GM18868 (cell line): ENCODE results near the gene MAL.

ENCODE experiments used
- ATAC-seq: cut with Tn5 transposase; IDR thresholded peaks from one replicate; pipeline ENCODE4 v1.9.1; 2021; ENCODE audit warnings: mild to moderate bottlenecking, moderate library complexity; ENCODE audit not compliant: unreplicated experiment

The MAL gene

DNA sequence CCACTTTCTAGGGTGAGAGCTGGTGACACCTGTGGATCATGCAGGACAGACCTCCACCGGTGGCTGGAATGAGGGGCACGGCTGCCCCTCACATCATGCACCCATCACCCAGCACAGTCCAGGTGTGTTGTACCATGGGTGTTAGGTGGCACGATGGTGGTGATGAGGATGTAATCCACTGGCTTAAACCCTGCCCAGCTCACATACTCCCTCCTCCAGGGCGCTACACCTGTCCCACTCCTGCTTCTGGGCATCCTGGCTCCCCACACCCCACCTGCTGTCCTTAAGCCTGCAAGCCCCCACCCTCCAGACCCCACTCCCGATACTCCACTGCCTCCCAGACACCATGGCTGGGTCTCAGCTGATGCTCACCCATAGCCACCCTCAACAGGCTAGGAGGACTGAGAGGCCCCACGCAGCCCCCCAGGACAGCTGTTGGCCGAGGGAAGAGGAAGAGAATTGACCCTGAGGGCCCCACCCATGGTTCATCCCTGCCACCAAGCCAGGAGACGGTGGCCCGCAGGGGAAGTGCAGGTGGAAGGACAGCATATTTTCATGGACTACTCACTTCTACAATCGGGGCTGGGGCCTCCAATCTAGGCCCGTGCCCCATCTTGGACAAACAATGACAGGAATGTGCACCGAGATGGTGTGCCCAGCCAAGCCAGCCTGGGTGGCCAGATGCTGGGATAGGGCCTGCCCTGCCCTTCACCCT is 34.3 kb downstream of the MAL start:
- ATAC-seq = no peak

DNA sequence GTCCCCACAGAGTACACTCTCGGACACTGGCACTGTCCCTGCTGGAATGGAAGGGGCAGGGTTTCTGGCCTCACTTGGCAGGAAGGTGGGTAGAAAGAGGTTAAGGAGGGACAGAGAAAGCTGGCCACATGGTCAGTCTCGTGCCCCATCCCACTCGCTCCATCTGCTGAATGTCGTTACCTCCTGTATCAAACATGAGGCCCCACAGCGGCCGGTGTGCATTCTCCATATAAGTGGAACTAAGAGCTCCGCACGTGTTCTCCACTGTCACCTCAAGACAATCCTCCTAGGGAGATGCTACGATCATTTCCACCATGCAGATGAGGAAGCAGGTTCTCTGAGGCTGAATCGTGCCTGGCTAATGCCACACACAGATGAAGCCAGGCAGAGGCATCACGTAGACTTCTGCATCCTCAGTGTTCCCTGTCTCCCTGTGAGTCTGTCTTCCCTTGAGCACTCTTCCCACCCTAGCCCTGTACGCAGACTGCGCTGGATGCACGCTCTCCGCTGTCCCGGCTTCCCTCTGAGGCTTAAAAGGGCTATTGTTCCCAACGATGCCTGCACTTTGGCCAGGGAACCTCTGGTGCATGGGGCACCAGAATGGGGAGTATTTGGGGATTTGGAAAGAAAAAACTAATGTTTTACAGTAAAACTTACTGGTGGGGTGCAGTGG is 35.1 kb downstream of the MAL start:
- no peak for ATAC-seq

DNA sequence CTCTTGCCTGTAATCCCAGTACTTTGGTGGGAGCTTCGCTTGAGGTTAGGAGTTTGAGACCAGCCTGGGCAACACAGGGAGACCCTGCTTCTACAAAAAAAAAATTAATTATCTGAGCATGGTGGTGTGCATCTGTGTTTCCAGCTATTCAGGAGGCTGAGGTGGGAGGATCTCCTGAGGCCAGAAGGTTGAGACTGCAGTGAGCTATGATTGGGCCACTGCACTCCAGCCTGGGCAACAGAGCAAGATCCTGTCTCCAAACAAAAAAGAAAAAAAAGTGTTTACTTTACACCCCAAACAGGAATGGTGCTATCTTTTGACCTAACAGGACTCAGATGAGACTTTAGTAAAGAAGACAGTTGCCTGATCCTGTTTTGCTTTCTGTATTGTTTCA is 35.6 kb downstream of the MAL start:
- no peak for ATAC-seq

DNA sequence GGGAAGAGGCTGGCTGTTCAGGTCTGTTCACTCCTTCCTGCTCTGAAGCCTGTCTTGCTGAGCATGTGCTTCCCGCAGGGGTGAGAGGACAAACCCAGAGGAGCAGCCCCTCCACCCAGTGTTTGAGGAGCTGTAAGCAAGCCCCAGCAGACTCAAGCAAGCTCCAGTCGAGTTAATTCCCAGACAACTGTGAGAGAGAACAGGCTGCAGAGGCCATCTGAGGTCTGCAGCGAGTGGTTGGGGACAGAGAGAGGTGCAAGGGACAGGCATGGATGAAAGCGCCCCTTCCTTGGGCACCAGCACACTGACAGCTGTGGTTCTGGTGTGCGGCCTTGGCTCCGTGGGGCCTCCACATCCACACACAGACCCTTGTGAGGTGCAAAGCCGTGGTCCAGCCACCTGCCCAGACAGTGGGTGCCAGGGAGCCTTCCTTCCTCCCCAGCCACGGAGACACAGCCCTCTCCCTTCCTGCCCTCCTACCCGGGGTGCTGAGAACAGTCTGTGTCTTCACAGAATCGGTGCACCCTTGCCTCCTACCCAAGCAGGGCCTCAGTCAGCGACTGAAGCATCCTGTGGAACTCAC is 36.2 kb downstream of the MAL start:
- no peak for ATAC-seq

DNA sequence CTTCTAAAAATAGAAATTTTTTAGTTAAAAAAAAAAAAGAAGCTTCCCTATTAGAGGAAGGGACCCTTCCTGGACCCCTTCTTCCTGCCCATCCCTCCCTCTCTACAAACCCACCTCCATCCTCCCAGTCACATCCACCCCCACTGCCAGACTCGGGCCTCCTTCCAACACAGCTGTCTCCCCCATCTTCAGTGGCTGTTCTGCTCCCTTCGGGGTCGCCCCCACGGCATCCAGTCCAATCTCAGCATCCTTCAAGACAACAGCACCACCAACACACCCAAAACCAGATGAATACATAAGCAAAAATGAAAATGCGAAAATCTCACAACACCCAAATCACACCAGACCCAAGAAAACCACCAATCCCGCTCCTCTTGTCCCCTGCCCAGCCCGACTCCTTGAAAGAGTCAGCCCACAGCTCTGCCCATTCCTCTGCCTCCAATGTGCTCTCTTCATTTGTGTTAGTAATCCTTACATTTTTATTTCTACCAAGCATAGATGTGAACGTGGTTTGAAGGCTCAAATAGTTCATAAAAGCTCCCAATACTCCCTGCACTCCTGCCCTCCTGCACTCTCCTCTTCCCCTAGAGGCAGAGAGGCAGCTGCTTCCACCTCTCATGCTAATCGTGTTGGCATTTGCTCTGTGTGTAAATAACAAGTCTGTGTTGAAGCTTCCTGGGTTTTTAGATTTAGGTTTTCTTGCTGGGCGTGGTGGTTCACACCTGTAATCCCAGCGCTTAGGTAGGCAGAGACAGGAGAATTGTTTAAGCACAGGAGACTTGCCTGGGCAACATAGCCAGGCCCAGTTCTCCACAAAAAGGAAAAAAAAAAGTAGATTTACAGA is 37.0 kb downstream of the MAL start:
- peak; percentile 23 for ATAC-seq

DNA sequence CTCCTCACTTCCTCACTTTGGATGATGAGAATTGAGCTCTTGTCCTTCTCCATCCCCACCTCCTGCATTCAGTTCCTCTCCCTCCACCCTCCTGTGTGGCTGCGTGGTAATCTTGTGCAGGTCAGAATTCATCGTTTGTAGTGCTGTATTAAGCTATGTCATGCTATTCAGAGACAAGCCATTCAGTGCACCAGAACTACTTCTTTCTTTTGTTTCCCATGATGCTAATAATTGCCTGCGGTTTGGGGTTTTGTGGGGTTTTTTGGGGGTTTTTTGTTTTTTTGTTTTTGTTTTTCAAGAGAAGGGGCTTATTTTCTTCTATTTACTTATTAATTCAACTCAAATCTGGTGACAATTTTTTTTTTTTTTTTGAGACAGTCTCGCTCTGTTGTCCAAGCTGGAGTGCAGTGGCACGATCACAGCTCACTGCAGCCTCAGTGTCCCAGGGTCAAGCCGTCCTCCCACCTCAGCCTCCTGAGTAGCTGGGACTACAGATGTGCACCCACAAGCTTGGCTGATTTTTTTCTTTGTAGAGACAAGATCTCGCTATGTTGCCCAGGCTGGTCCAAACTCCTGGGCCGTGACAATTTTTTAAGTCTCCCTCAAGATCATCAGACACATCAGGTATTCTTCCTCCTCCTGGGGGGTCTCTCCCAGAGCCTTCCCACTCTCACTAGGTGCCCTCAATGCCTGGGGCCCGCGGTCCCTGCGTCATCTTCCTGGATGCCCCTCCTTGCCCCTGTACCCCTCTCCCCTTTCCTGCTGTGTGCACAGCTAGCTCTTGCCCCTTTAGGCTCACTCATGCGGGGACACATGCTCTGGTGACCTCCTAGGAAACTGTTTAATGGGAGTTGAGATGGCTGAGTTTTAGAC is 37.8 kb downstream of the MAL start:
- peak; percentile 90 for ATAC-seq

DNA sequence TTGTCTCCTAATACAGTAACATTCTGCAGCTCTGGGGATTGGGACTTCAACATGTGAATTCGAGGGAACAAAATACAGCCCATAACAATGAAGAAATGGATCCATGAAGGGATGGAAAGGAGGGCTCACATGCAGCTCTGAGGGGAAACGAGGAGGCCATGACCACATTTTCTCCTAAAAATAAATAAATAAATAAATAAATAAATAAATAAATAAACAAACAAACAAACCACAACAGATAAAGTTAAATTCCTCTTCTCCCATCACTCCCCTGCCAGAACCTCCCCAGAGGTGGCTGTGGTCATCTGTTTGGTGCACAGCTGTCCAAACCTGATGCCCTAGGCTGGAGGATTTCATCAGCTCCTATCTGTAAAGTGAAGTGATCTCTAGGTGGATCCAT is 42.7 kb downstream of the MAL start:
- ATAC-seq = no peak

DNA sequence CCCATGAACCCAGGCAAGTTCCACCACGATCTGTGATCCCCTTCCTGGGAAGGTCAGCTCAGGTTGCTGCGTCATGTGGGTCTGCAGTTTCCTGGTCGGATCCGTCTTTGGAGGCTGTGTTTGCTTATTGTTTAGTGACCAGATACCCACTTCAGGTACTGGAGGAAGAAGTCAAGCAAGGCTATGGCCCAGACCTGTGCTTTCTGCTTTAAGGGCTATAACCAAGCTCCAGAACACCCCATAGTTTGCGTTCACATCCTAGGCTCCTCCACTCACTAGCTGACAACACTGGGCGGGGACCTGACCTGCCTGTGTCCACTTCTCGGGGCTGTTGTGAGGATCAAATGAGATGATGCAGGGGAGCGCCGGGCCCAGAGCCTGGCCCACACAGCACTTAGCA is 44.0 kb downstream of the MAL start:
- no peak for ATAC-seq

DNA sequence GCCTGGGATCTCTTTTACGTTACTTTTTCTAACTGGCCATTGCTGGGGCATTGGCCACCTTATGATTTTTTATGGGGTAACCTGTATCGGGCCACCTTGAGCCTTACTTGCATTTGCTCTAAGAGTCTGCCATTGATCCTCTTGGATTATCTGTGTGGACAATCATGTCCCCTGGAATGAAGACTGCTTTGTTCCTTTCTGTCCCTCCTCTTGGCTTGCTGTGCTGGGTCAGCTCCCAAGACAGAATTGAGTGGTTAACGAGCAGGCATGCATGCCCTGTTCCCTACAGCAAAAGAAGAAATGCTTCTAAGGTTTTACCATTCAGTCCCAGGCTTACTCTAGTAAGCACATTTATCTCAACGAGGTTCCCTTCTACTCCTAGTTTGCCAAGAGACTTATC is 46.3 kb downstream of the MAL start:
- ATAC-seq = no peak

DNA sequence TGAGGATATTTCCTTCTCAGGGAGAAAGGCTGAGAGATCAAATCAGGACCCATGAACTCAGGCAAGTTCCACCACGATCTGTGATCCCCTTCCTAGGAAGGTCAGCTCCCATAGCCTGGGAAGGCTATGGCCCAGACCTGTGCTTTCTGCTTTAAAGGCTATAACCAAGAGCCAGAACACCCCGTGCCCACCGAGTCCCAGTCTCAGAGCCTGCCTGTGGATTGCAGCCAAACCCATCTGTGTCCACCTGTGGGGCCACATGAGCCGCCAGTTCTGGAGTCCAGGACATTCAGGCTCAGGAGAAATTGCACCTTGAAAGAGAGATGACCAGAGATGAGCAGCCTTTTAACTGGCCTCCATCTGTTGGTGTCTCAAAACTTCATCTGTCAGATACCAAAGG is 46.9 kb downstream of the MAL start:
- no peak for ATAC-seq

DNA sequence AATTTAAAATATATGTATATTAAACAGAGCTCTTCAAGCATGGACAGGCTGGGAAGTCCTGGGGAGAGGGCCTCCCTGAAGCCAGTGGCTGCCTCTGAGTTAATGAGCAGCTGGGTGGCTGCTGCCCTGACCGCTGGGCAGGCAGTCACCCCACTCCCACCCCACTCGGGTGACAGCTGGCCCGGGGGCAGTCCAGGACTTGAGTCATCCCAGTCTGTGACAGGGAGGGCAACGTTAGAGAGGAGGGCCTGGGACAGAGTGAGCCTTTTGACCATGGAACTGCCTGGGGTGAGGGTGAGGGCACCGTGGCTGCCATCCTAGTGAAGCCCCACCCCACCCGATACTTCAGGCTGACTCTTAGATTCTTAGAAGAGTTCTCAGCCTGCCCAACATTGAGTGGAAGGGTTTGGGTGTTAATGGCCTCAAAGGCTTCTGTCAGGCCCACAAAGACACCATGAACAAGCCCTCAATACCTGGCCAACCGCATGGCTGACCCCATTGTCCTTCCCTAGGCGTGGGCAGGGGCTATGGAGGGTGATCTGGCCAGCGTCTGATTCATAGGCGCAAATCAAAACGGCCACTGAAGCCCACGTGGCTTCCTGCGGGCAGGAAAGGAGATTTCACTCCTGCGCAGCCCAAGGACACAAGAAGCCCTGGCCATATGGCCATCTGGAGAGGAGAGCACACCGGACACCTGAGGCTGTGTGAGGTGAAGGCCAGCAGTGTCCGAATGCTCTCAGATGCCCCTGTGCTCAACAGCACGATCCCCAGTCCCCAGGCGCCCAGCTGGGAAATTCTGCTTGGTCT is 48.6 kb downstream of the MAL start:
- no peak for ATAC-seq

DNA sequence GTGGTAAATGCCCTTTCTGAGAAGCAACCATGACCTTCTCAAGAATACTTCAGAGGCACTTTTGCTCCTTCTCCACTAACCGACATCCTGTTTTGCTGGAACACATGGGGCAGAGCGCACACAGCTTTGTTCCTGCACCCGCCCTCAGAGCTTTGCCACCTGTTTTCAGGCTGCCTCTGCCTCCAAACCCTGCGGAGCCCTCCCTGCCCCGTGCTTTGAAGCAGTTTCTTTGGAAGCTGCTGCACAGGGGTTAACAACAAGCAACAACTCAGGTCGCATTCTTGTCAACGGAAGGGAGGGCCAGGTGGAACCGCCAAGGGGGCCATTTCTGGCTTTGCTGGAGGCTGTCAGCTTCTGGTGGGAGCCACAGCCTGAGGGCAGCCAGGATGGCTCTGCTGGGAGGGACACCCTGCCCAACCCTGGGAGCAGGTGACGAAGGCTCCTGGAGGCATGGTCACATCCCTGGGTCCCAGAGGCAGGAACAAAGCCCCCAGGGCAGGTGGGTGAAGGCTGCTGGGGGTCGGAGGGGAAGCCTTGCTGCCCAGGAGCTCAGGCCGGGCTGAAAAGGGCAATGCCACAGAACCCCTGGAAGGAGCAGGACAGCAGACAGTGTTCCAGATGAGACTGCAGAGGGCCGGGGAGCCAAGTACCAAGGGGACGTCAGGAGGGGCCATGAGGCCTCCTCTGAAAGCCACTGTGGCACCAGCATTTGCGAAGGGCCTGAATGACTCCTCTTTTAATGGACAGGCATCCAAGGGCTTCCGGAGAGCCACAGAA is 49.3 kb downstream of the MAL start:
- no peak for ATAC-seq

DNA sequence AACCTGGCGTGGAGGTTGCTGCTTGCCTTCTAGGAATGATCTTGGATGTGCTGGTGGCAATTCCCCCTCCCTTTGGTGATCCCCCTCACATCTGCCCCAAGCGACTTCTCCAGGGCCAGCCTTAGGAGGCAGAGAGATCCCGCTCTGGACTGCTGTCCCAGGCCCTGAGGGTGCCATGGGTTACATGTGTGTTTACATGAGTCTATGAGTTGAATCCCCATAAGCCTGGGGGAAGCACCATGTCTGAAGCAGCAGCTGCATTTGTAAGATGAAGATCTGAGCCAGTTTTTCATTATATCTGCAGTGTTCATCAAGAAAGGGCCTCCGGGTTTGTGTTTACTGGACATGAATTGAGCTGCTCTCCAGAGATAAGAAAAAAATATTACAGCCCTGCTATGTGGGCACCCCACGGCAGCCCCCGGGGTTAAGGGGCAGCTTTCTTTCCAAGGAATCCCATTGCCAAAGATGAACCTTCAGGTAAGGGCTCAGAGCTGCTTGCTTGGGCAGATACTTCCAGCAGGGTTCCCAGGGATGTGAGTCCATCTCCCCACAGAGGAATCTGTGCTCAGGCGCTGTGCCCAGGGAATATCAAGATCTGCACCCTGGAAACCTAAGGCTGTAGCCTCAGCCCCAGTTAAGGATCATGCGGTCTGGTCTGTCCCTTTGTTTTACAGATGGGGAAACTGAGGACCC is 50.1 kb downstream of the MAL start:
- ATAC-seq = no peak

DNA sequence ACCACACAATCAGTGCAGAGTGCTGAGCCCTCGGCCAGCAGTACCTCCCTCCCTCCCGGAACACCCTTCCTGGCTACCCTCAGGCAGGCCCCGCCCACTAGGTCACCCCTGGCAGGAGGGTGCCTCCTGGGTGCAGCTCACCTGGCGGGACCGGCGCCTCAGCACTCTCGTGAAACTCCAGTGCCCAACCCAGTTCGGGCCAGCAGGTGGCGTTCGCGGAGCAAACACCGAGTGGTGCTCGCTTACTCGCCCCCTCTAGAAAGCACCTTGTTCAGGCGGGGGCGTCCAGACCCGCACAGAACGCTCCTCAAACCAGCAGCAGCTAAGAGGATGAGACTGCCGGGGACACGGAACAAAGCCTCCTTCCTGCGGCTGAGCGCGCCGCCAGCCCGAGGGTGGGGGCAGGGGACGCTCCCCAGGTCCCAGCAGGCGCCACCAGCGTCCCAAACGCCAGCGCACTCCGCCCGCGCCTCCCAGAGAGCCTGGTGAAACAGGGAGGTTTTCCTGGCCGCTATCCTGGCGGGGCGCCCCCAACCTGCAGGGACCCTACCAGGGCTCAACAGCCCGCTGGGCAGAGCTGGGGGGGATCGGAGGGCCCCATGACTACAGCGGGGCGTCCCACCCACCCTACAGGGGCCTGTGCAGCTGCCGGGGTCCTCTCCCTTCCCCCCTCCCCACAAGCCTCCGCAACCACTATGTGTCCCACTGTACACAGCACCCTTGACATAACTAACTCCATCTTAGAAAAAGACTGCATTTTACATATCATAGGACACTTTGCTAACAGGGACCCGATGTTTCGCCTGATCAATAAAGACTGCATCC is 51.4 kb downstream of the MAL start:
- peak; percentile 83 for ATAC-seq

DNA sequence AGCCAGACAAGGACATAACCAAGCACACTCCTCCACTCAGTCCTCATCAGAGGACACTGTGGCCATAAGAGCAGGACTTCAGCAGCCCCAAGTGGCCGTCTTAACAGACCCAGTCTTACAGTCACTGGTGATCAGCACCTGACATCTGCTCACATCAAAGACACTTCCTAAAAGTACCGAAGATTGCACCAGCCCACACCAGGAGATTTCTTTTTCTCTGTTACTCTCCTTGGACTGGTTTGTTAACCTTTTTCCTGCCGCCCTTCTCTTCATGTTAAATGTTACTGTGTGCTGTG is 52.0 kb downstream of the MAL start:
- ATAC-seq = no peak

DNA sequence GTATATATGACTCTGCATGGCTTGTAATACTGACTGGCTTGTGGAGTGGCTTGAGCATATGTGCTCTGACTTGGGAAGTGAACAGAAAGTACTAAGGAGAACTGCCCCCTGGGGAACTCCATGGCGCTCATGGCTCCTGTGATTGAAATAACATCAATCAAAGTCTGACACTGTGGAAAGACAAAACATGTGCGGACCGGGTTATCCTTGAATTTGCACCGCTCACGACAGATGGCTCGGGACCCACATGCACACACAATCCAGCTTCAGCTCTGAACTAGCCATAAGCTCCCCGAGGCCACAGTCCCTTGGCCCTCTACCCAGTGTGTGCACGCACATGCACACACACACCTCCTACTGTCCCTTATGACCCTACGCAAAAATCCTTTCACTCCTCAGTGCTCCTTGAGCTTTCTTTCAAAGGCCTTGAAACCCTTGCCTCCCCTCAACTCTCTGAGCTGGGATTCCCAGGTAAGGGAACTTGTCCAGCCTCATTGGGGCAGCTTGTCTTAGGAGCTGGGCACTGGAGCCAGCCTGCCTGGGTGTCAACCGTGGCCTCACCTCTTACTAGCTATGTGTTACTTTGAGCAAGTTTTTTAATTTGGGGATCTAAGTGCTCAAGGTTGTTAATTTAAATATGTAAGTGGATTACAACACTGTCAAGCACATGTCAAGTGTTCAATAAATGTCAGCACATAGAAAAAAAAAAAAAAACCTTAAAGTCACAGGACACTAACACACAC is 52.5 kb downstream of the MAL start:
- no peak for ATAC-seq

DNA sequence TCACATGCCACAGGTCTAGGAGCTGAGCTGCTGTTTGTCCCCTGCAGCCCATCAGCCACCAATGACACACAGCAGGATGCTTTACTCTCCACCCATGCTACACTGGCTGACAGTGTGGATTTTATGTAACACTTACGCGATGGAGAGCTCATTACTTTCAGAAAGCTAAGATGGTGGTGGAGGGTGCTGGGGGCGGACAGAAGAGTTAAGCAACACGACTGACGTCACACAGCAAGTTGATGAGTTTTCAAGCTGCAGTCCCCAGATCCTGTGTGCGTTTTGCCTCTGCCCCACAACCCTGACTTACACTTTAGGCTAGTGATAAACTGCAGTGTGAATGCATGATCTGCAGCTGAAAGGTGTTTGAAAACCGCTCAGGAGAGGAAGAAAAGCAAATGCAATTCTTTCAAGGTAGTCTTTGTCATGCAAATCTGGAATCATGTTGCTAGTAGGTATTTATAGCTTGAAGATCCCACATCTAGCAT is 53.7 kb downstream of the MAL start:
- no peak for ATAC-seq
